Ovary (tissue), 9 donors: ENCODE results near the gene ANO8. TPM values are rescaled to one million over a fixed set of nuclear protein-coding genes. Genes with fewer than 3 reads are reported as not detected.

ENCODE experiments used
- DNase-seq, 5 donors: peaks; one replicate each; pipeline ENCODE4 v3.0.0-alpha.2; 2019 to 2020
- H3K27ac ChIP-seq, 2 donors: fragments of 200-600 bp; one replicate each; pipeline versions ENCODE4 v1.5.1 to v1.8.0; 2019 to 2022
- H3K27me3 ChIP-seq: fragments of 200-600 bp; one replicate; pipeline ENCODE4 v1.8.0; 2022
- H3K36me3 ChIP-seq: fragments of 200-600 bp; sonication (generic); one replicate; pipeline ENCODE4 v1.5.1; 2019
- H3K4me1 ChIP-seq: one replicate; pipeline ENCODE4 v1.8.1; 2013; ENCODE audit warnings: mild to moderate bottlenecking, moderate library complexity; ENCODE audit not compliant: insufficient read depth
- H3K4me3 ChIP-seq: fragments of 200-600 bp; sonication (generic); one replicate; pipeline ENCODE4 v1.5.1; 2017
- H3K9me3 ChIP-seq, 2 donors: fragments of 200-600 bp in 1 of 2; sonication (generic) in 1 of 2; one replicate each; pipeline versions ENCODE4 v1.5.1 to v1.8.1; 2013 to 2019; ENCODE audit warnings: mild to moderate bottlenecking in 1 of 2, moderate library complexity in 1 of 2
- EP300 ChIP-seq: sonication (generic); formaldehyde crosslinking; IDR thresholded peaks from one replicate; pipeline ENCODE4 v1.6.1; 2017; ENCODE audit warnings: antibody characterized with exemption
- POLR2A ChIP-seq: fragments of 450-650 bp; IDR thresholded peaks from one replicate; pipeline ENCODE4 v1.6.1; 2017; ENCODE audit warnings: antibody characterized with exemption, mild to moderate bottlenecking, moderate library complexity
- WGBS, 3 donors: extraction: QIAGEN DNeasy Blood & Tissue Kit in 1 of 3; methylation state at CpG; one replicate each; pipeline versions ENCODE4 v1.1.5 to v1.1.7; 2013 to 2017; 5-methylcytosine and 5-hydroxymethylcytosine counted together
- intact Hi-C, 4 donors: fragments of 100-400 bp; cut with DNase I; formaldehyde crosslinking; loops; one replicate each; pipeline versions ENCODE4 v1.11.0 to v1.15.1; 2022 to 2023
- polyA plus RNA-seq, 2 donors: library from polyadenylated mRNA; stranded (reverse); fragments of 200-250 nt in 1 of 2; fragments of 350-450 nt in 1 of 2; fragmentation: Illumina TruSeq in 1 of 2; extraction: RNeasy Lipid Tissue Mini Kit (QIAGEN cat#74804) in 1 of 2; gene quantifications; one replicate each; pipeline ENCODE4 v1.2.3, GENCODE V29; 2013 to 2014
- total RNA-seq, 7 donors: library from RNA; depleted of rRNA in 2 of 7; stranded (reverse); fragments of >200 nt in 2 of 7; fragmentation: NEBNext Ultra II Directional in 3 of 7; extraction: Animal tissue kit (Norgen Biotek cat#: 25700) in 3 of 7; gene quantifications; one replicate each; pipeline versions ENCODE4 v1.1.0 to v1.2.4, GENCODE V29; 2016 to 2023
- TF ChIP-seq, protein P1 (sequence below), 3 donors: fragments of 450-650 bp in 2 of 3; fragments of 200-600 bp in 1 of 3; IDR thresholded peaks; one replicate each; pipeline versions ENCODE4 v1.5.1 to v1.8.0; 2016 to 2022; ENCODE audit warnings: antibody characterized with exemption in 3 of 3, mild to moderate bottlenecking in 1 of 3
- donor health status: DM: no; HTN: no; CAD: no; lungs with moderate emphysema.
- donor health status: DM: no; HTN: no; CAD: no.
- donor health status: Bipolar disorder and iron deficiency.
- donor health status: DM: yes; HTN: yes; CAD: no.
- donor health status: DM: no; HTN: no; CAD: no.
- donor health status: DM: yes; HTN: yes; CAD: no.

The ANO8 gene
- total and polyA plus RNA-seq, 9 donors: 2.0 to 8.9 (median 3.7) TPM

- H3K36me3 ChIP-seq: no peaks in the 10 kb centered on the region
- no peaks in the 10 kb centered on the region for H3K27me3 ChIP-seq
- intact Hi-C loops: no loop called here
- peaks cover 4% of the 10 kb centered on the region for H3K4me1 ChIP-seq
- DNase-seq: no peak
- WGBS, 3 donors: 9 to 19% (median 17%) methylated on average over 34 to 94 of the region's 94 CpGs
- H3K9me3 ChIP-seq: no peaks in the 10 kb centered on the region
- H3K27ac ChIP-seq: no peak overlapping the region
- H3K4me3 ChIP-seq: peak overlapping the region; percentile 40
- TF ChIP-seq EP300 (no peak), POLR2A (no peak)
- TF ChIP-seq, protein P1, sequence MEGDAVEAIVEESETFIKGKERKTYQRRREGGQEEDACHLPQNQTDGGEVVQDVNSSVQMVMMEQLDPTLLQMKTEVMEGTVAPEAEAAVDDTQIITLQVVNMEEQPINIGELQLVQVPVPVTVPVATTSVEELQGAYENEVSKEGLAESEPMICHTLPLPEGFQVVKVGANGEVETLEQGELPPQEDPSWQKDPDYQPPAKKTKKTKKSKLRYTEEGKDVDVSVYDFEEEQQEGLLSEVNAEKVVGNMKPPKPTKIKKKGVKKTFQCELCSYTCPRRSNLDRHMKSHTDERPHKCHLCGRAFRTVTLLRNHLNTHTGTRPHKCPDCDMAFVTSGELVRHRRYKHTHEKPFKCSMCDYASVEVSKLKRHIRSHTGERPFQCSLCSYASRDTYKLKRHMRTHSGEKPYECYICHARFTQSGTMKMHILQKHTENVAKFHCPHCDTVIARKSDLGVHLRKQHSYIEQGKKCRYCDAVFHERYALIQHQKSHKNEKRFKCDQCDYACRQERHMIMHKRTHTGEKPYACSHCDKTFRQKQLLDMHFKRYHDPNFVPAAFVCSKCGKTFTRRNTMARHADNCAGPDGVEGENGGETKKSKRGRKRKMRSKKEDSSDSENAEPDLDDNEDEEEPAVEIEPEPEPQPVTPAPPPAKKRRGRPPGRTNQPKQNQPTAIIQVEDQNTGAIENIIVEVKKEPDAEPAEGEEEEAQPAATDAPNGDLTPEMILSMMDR (IDR thresholded peaks at IDR 0.05): no peak
These were observed 5.9 kb downstream of the ANO8 start for GRCh38 chr19:17328517-17329365.

GRCh38 chr19:17327654-17328516, 6.8 kb downstream of the ANO8 start:
- no peak overlapping the region for H3K27ac ChIP-seq
- intact Hi-C loops: no loop called here
- WGBS, 3 donors: 5 to 21% (median 15%) methylated on average over 51 to 64 of the region's 64 CpGs
- peak overlapping the region; percentile 40 for H3K4me3 ChIP-seq
- no peaks in the 10 kb centered on the region for H3K36me3 ChIP-seq
- H3K9me3 ChIP-seq: no peaks in the 10 kb centered on the region
- H3K27me3 ChIP-seq: no peaks in the 10 kb centered on the region
- peak; percentile 83 to 90 (median 85) for DNase-seq
- peaks cover 4% of the 10 kb centered on the region for H3K4me1 ChIP-seq
- TF ChIP-seq, protein P1 (IDR thresholded peaks at IDR 0.05): peak in 2 of 3 donors; percentile 59 to 67
- TF ChIP-seq POLR2A: no peak

DNA sequence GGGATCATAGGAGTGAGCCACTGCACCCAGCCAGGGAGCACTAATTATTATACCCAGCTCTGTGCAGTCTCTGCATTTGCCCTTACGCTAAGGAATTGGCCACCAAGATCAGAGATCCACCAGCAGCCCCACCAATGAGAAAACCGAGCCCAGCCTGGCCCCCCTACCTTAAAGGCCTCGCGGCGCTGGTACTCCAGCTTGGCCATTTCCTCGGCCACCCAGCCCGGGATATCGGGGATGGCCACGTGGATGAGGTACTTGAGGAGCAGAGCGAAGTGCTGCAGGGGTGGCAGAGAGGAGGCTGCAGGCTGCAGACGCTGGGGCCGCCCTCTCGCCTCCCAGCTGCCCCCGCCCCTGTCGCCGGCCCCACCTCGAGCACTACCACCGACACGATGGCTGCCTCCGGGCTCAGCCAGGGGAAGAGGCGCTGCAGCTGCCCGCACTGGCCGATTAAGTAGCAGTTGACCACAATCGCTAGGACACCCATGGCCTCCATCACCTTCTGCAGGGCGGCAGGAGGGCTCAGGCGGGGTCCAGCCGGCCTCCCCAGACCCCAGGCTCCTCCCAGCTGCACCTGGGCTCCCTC, 7.5 kb downstream of the ANO8 start:
- intact Hi-C loops: no loop called here
- no peaks in the 10 kb centered on the region for H3K36me3 ChIP-seq
- H3K4me3 ChIP-seq: no peak overlapping the region
- H3K4me1 ChIP-seq: peaks cover 4% of the 10 kb centered on the region
- no peak for TF ChIP-seq EP300
- TF ChIP-seq, protein P1 (IDR thresholded peaks at IDR 0.05): no peak
- TF ChIP-seq POLR2A: no peak
- no peaks in the 10 kb centered on the region for H3K9me3 ChIP-seq
- 63 to 78% (median 66%) methylated on average over 14 to 27 of the region's 27 CpGs for WGBS, 3 donors
- DNase-seq: no peak
- no peak overlapping the region for H3K27ac ChIP-seq
- H3K27me3 ChIP-seq: no peaks in the 10 kb centered on the region

- no peak overlapping the region for H3K27ac ChIP-seq
- TF ChIP-seq, protein P1 (IDR thresholded peaks at IDR 0.05): no peak
- no peak for TF ChIP-seq EP300
- TF ChIP-seq POLR2A: no peak
- peaks cover 4% of the 10 kb centered on the region for H3K4me1 ChIP-seq
- no peak overlapping the region for H3K4me3 ChIP-seq
- DNase-seq: no peak
- H3K9me3 ChIP-seq: no peaks in the 10 kb centered on the region
- WGBS, 3 donors: 81 to 85% (median 85%) methylated on average over 11 of the region's 11 CpGs
- no peaks in the 10 kb centered on the region for H3K27me3 ChIP-seq
- intact Hi-C loops: no loop called here
- no peaks in the 10 kb centered on the region for H3K36me3 ChIP-seq
These were observed 8.1 kb downstream of the ANO8 start for GRCh38 chr19:17326595-17326966.
